NAMALWA (cell line): ENCODE results near the gene STAT5A.
"Not testable (repeated sequence)": the region's sequence is repeated elsewhere in the genome, so short reads cannot be mapped to it uniquely, and the experiment has no call there.

ENCODE experiments used
- DNase-seq: peaks from one replicate; pipeline ENCODE4 v3.0.0-alpha.2; 2015; ENCODE audit warnings: low spot score

The STAT5A gene

DNA sequence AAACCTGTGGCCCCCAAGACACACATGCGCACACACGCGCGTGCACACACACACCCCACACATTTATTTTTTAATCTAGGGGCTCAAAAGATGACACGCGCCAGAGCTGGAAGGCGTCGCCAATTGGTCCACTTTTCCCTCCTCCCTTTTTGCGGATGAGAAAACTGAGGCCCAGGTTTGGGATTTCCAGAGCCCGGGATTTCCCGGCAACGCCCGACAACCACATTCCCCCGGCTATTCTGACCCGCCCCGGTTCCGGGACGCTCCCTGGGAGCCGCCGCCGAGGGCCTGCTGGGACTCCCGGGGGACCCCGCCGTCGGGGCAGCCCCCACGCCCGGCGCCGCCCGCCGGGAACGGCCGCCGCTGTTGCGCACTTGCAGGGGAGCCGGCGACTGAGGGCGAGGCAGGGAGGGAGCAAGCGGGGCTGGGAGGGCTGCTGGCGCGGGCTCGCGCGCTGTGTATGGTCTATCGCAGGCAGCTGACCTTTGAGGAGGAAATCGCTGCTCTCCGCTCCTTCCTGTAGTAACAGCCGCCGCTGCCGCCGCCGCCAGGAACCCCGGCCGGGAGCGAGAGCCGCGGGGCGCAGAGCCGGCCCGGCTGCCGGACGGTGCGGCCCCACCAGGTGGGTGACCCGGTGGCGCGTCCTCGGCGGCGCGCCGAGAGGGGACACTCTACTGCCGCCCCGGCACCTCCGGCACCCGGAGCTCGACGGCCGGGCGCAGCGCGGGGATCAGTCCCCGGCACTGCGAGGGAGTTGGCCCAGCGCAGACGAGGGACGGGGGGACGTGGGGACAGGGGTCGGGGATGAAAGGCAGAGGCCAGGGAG, at the start of gene STAT5A:
STAT5A (plus strand) TSS at position 522 of the 826 bp plus-strand sequence. CDS start 914 bp downstream, outside the sequence.
- peak; percentile 36 for DNase-seq

DNA sequence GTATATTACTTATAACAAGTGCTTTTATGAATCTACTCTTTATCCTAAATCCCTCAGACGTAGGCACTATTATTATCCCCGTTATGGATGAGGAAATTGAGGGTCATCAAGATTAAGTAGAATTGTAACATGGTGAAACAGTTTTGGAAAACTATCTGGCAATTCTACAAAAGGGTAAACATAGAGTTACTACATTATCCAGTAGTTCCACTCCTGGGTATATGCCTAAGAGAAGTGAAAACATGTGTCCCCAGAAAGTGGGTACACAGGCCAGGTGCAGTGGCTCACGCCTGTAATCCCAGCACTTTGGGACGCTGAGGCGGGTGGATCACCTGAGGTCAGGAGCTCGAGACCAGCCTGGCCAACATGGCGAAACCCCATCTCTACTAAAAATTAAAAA, 48.7 kb upstream of the STAT5A start:
- DNase-seq, result not testable (repeated sequence)

DNA sequence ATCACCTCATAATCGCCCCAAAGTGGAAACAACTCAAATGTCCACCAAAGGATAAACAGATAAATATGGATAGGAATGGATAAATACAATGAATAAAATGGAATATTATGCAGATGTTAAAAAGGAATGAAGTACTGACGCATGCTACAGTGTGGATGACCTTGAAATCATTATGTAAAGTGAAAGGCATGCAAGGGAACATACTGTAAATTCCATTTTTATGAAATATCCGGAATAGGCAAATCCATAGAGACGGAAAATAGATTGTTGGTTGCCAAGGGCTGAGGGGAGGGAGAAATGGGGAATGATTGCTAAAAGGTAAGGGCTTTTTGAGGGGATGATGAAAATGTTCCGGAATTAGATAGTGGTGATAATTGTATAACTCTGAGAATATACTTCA, 48.1 kb upstream of the STAT5A start:
- DNase-seq, result no peak

DNA sequence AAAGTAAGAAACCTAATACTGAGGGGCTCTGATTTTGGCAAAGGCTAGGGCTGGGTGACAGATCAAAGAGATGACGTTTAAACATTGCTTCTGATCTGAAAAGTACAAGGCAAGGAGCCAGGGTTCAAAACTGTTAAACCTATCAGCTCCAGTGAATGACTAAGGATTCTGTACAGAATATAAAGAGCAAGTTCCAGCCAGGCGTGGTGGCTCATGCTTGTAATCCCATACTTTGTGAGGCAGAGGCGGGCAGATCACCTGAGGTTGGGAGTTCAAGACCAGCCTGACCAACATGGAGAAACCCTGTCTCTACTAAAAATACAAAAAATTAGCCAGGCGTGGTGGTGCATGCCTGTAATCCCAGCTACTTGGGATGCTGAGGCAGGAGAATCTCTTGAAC, 47.4 kb upstream of the STAT5A start:
- DNase-seq, result not testable (repeated sequence)

DNA sequence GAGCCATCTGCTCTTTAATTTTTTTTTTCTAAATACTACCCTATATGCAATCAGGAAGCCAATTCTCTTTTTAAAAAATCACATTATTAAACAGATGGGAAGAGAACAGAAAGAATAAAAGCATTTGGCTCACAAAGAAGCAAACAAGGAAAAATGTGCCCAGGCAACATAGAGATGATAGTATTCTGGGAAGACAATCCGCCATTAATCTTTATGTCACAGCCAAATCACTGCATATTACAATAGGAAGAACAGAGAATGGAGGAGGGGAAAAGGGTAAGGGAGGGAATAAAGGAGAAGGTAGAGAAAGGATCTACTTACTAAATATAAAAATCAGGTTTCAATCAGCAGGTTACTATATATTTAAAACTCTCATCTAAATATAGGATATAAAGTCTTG, 46.4 kb upstream of the STAT5A start:
- DNase-seq, result no peak

DNA sequence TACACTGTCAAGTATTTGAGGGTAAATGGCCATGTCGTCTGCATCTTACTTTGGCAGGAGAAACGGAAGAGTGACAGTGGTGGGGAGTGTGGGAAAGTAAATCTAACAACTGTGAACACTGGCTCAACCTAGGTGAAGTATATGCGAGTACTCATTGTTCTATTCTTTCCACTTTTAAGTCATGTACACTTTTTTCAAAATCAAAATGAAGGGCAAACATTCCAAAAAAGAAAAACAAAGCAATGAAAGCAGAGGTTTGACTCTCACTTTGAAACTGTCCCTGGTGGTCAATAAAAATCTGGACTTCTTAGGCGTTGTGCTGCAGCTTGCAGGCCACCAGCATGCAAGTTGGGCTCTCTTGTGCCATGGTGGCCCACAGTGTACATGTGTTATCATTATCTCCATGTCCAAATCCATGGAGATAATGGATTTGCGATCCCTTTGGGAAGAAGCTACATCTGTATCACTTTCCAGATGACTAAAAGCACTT, 44.8 kb upstream of the STAT5A start:
- no peak for DNase-seq

GRCh38 chr17:42244116-42244515, 44.2 kb upstream of the STAT5A start:
- not testable (repeated sequence) for DNase-seq

DNA sequence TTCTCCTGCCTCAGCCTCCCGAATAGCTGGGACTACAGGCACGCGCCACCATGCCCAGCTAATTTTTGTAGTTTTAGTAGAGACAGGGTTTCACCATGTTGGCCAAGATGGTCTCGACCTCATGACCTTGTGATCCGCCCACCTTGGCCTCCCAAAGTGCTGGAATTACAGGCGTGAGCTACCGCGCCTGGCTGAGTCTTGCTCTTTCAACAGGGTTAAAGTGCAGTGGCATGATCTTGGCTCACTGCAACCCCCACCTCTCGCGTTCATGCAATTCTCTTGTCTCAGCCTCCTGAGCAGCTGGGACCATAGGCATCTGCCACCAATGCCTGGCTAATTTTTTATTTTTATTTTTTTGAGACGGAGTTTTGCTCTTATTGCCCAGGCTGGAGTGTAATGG, 43.1 kb upstream of the STAT5A start:
- not testable (repeated sequence) for DNase-seq

- DNase-seq, result no peak
Measured at GRCh38 chr17:42246515-42246914, 41.8 kb upstream of the STAT5A start.

DNA sequence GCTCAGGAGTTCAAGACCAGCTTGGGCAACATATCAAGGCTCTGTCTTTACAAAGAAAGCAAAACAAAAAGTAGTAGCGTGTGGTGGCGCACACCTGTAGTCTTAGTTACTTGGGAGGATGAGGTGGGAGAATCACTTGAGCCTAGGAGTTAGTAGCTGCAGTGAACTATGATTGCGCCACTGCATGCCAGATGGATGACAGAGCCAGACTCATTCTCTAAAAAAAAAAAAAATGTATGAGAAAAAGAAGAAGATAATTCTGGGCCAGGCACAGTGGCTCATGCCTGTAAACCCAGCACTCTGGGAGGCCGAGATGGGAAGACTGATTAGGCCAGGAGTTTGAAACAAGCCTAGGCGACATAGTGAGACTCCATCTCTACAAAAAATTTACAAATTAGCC, 40.6 kb upstream of the STAT5A start:
- DNase-seq, result no peak

DNA sequence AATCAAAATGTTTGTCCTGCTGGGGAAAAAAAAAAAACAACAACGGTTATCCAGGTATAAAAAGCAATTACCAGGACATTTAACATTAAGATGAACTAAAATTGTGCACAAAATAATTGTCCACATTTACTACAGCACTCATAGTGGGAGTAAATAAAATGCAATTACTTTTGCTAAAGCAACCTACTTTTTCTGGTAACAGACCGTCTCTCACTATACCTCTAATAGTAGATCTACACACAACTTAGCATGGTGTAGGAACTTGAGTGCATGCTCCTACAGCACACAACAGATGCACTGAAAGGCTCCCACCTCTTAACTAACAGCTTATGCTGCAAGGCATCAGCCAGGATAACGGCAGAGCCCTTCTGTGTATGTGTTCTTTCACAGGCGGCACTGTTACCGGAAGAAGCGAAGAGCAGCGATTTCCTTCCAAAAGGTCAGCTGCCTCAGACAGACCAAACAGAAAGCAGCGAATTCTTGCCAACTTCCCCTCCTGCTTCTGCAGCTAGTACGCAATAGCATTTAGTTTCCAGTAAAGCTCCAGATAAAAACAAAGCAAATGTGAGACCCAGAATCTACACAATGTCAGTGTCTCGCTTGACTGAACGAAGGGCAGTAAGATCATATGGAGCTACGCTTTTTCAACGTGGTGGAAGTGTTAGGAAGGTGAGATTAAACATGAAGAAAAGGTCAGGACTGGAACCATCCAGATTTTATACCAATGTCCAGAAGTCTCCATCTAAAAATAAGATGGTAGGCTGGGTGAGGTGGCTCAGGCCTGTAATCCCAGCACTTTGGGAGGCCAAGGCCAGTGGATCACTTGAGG, 39.7 kb upstream of the STAT5A start:
- peak; percentile 95 for DNase-seq

DNA sequence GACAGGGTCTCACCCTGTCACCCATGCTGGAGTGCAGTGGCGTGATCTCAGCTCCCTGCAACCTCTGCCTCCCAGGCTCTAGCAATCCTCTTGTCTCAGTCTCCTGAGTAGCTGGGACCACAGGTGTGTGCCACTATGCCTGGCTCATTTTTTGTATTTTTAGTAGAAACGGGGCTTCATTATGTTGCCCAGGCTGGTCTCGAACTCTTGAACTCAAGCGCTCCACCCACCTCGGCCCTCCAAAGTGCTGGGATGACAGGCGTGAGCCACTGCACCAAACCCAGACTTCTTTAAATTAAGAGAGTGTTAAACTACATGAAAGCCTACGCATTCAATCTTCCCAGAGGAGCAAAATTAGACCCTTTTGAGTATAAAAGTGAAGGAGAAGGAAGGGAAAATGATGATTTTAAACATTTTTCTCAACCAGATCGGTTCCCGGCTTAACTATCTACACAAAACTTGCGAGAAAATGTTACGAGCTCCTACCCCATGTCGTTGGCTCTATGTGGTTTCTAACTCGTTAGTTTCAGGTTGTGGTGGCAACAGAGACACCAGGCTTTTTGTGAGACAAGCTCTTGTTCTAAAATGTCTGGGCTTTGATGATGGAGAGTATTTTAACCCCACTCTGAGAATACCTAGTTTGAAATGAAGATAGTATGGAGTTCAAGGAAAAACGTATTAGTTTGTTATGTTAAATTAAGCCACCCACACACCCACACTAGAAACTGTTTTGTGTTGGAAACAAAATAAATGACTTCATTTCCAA, 38.4 kb upstream of the STAT5A start:
- no peak for DNase-seq

GRCh38 chr17:42251115-42251514, 37.2 kb upstream of the STAT5A start:
- no peak for DNase-seq

DNA sequence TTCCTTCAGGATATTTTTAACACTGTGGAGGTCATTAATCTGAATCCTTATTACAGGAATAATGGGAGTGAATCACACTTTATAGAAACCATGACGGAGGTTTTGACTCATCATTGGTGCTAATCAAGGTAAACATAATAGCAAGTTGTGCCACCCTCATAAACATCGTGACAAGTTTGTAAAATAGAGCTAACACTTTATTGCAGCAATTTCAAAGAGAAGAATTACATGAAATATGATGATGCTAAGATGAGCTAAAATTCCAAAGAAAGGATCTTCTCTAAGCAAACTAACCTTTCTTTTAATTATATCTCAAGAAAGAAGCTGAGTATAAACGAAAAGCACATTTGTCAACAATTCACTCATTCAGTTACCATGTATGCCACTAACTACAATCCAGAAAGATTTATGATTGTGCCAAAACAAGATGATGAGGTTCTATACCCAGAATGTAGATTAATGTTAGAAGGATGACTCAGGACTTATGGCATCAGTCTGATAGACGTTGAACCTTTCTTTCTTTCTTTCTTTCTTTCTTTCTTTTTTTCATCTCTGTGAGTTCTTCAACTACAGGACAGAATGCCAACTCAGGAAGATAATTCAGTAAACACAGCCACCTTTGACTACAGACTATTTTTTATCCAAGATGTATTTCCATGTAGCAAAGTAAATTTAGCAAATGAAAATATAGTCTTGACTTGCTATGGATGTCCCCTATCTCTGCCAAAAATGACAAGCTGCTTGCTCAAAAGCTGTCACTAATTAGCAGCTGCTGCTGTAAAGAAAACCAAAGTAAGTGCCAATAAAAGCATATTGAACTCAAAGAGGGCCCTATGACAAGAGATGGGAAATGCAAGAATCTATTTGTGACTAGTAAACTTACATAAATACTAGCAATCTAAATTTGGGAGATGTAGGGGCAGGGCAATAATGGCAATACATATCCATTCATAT, 35.4 kb upstream of the STAT5A start:
- no peak for DNase-seq

DNA sequence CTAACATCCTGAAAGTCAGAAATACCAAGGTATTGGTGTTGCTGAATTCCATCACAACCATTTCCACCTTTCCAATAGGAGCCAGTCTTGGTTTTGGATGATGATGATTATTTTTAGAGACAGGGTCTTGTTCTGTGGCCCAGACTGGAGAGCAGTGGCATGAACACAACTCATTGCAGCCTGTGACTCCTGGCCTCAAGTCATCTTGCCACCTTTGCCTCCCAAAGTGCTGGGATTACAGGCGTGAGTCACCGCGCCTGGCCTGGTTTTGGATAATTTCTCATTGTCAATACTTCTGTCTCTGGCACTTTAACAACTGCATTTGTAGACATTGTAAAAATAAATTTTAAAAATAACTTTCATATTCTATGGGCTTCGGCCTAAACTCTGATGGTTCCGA, 34.7 kb upstream of the STAT5A start:
- no peak for DNase-seq

GRCh38 chr17:42255445-42255844, 32.9 kb upstream of the STAT5A start:
- DNase-seq, result no peak

DNA sequence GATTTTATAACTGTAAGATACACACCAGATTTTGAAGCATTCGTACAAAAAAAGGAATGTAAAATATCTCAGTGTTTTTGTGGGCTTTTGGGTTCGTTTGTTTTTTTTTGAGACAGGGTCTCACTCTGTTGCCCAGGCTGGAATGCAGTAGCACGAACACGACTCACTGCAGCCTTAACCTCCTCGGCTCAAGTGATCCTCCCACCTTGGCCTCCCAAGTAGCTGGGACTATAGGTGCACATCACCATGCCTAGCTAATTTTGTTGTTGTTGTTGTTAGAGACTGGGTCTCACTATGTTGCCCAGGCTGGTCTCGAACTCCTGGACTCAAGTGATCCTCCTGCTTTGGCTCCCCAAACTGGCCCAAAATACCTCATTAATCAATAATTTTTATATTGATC, 28.0 kb upstream of the STAT5A start:
- no peak for DNase-seq

DNA sequence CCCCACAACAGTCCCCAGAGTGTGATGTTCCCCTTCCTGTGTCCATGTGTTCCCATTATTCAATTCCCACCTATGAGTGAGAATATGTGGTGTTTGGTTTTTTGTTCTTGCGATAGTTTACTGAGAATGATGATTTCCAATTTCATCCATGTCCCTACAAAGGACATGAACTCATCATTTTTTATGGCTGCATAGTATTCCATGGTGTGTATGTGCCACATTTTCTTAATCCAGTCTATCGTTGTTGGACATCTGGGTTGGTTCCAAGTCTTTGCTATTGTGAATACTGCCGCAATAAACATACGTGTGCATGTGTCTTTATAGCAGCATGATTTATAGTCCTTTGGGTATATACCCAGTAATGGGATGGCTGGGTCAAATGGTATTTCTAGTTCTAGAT, 23.9 kb upstream of the STAT5A start:
- not testable (repeated sequence) for DNase-seq

DNA sequence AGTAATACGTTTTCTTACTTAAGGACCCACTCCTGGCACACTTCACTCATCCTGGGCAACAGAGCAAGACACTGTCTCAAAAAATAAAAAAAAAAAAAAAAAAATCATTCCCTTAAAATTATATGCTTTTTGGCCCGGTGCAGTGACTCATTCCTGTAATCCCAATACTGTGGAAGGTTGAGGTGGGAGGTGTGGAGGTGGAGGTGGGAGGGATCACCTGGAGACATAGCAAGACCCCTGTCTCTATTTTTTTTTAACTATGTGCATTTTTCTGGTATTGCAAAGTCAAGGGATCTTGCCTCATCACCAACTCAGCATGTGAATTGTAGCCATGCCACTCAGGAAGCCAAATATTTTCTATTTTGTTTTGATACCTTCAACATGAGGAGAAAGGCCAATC, 21.8 kb upstream of the STAT5A start:
- no peak for DNase-seq

GRCh38 chr17:42266918-42267766, 21.2 kb upstream of the STAT5A start:
- no peak for DNase-seq
